ENCODE data around the gene SPOCK1.

DNA sequence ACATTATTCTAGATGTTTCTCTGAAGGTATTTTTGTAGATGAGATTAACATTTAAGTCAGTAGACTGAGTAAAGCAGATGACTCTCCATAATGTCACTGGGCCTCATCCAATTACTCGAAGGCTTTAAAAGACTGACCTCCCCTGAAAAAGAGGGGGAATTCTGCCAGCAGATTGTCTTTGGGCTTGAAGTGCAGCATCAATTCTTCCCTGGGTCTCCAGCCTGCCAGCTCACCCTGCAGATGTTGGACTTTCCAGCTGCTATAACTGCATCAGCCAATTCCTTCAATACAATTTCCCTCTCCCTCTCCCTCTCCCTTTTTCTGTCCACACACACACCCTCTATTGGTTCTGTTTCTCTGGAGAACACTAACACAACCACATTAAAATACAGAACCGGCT, 472.8 kb downstream of the SPOCK1 start:
- TF ChIP-seq, protein P1, sequence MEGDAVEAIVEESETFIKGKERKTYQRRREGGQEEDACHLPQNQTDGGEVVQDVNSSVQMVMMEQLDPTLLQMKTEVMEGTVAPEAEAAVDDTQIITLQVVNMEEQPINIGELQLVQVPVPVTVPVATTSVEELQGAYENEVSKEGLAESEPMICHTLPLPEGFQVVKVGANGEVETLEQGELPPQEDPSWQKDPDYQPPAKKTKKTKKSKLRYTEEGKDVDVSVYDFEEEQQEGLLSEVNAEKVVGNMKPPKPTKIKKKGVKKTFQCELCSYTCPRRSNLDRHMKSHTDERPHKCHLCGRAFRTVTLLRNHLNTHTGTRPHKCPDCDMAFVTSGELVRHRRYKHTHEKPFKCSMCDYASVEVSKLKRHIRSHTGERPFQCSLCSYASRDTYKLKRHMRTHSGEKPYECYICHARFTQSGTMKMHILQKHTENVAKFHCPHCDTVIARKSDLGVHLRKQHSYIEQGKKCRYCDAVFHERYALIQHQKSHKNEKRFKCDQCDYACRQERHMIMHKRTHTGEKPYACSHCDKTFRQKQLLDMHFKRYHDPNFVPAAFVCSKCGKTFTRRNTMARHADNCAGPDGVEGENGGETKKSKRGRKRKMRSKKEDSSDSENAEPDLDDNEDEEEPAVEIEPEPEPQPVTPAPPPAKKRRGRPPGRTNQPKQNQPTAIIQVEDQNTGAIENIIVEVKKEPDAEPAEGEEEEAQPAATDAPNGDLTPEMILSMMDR (IDR thresholded peaks at IDR 0.05 in 8 of 11, conservative IDR thresholded peaks at IDR 0.05 in 3 of 11): no peak
- TF ChIP-seq POLR2AphosphoS5 (IDR thresholded peaks at IDR 0.05) (no peak), POLR2A (IDR thresholded peaks at IDR 0.05) (no peak)
